HCT116 (cell line): ENCODE results near the gene EPHB2. TPM values are rescaled to one million over a fixed set of nuclear protein-coding genes. Genes with fewer than 3 reads are reported as not detected.

Source experiments
- ATAC-seq: fragments of 200-7000 bp; cut with Tn5 transposase; 2 replicates; pipeline ENCODE4 v1.9.1; 2020; ENCODE audit warnings: mild to moderate bottlenecking, moderate library complexity
- BruUV-seq: library from RNA; stranded (reverse); fragments of 400-500 nt; replicated peaks from 2 replicates; lab custom pipeline; 2021; lab: Mats Ljungman, UMichigan
- CTCF ChIA-PET: fragments of 300-600 bp; sonication (Branson Sonifier 250); formaldehyde crosslinking; loops from one replicate; lab custom pipeline; 2021; ENCODE audit warnings: antibody characterized with exemption; lab: Charles Lee
- POLR2A ChIA-PET: fragments of 300-600, 350-600 bp; sonication (Branson Sonifier 250); formaldehyde crosslinking; loops from one replicate; lab custom pipeline; 2021; ENCODE audit warnings: antibody characterized with exemption; lab: Charles Lee
- RAD21 ChIA-PET, 2 experiments: fragments of 300-600 bp; sonication (Branson Sonifier 250); formaldehyde crosslinking; loops; one replicate each; lab custom pipeline; 2023; ENCODE audit warnings: low total read pairs in 2 of 2; ENCODE audit not compliant: uncharacterized antibody in 2 of 2, unreplicated experiment in 2 of 2, low non-redundant PET in 1 of 2; lab: Charles Lee
- DNase-seq: peaks from one replicate; pipeline ENCODE4 v3.0.0-alpha.2; 2010; ENCODE audit warnings: low read depth, low spot score
- H2AFZ ChIP-seq: fragments of 200-600 bp; shearing (Covaris generic), sonication (generic); 2 replicates; pipeline ENCODE4 v1.6.1; 2017; ENCODE audit warnings: low read depth, mixed run types, mixed read lengths, antibody characterized with exemption, low read length; ENCODE audit not compliant: poor library complexity, severe bottlenecking
- H3K27ac ChIP-seq: 2 replicates; pipeline ENCODE4 v1.5.1; 2012; ENCODE audit warnings: low read depth, low read length
- H3K27me3 ChIP-seq: fragments of 200-600 bp; sonication (generic); 2 replicates; pipeline ENCODE4 v1.6.1; 2016; ENCODE audit warnings: mixed run types, low read length, mixed read lengths; ENCODE audit not compliant: insufficient read depth
- H3K36me3 ChIP-seq, 2 experiments: fragments of 200-500 bp in 1 of 2; fragments of 200-600 bp in 1 of 2; sonication (Bioruptor generic) in 1 of 2; sonication (generic) in 1 of 2; 2 replicates each; pipeline versions ENCODE4 v1.5.1 to v1.6.1; 2014 to 2016; ENCODE audit warnings: low read length in 2 of 2, inconsistent platforms in 1 of 2, mixed read lengths in 1 of 2, mixed run types in 1 of 2; ENCODE audit not compliant: insufficient read depth in 2 of 2, control insufficient read depth in 1 of 2
- H3K4me1 ChIP-seq, 2 experiments: fragments of 200-600 bp in 1 of 2; sonication (generic) in 1 of 2; 2 replicates each; pipeline versions ENCODE4 v1.5.1 to v1.6.1; 2012 to 2017; ENCODE audit warnings: low read length in 2 of 2, inconsistent platforms in 1 of 2, mild to moderate bottlenecking in 1 of 2, mixed read lengths in 1 of 2, mixed run types in 1 of 2, moderate library complexity in 1 of 2; ENCODE audit not compliant: insufficient read depth in 2 of 2, control insufficient read depth in 1 of 2
- H3K4me2 ChIP-seq: fragments of 200-600 bp; sonication (generic); 2 replicates; pipeline ENCODE4 v1.6.1; 2017; ENCODE audit warnings: mixed run types, low read length, mixed read lengths
- H3K4me3 ChIP-seq, 2 experiments: fragments of 200-600 bp in 1 of 2; sonication (generic) in 1 of 2; replicated peaks in 1 of 2; 2 replicates each; pipeline ENCODE4 v1.5.1; 2011 to 2016; ENCODE audit warnings: low read length in 2 of 2, control low read depth in 1 of 2, low read depth in 1 of 2, mild to moderate bottlenecking in 1 of 2, mixed read lengths in 1 of 2, mixed run types in 1 of 2
- H3K79me2 ChIP-seq: fragments of 200-600 bp; sonication (generic); 2 replicates; pipeline ENCODE4 v1.6.1; 2017; ENCODE audit warnings: mild to moderate bottlenecking, mixed run types, low read length, moderate library complexity, mixed read lengths; ENCODE audit not compliant: insufficient read depth
- H3K9ac ChIP-seq: fragments of 200-600 bp; sonication (generic); 2 replicates; pipeline ENCODE4 v1.6.1; 2016; ENCODE audit warnings: low read length, mixed read lengths
- H3K9me2 ChIP-seq: fragments of 200-600 bp; sonication (generic), shearing (Covaris generic); 2 replicates; pipeline ENCODE4 v1.6.1; 2017; ENCODE audit warnings: mixed run types, mild to moderate bottlenecking, moderate library complexity; ENCODE audit not compliant: insufficient read depth
- H3K9me3 ChIP-seq, 2 experiments: fragments of 200-500 bp in 1 of 2; fragments of 200-600 bp in 1 of 2; sonication (Bioruptor generic) in 1 of 2; sonication (generic) in 1 of 2; 2 replicates each; pipeline ENCODE4 v1.6.1; 2014 to 2017; ENCODE audit warnings: low read length in 2 of 2, mixed read lengths in 2 of 2, inconsistent platforms in 1 of 2, low read depth in 1 of 2, mild to moderate bottlenecking in 1 of 2, mixed run types in 1 of 2, moderate library complexity in 1 of 2; ENCODE audit not compliant: control insufficient read depth in 1 of 2, insufficient read depth in 1 of 2
- H4K20me1 ChIP-seq: fragments of 200-600 bp; sonication (generic), shearing (Covaris generic); 2 replicates; pipeline ENCODE4 v1.6.1; 2017; ENCODE audit warnings: mixed run types, mild to moderate bottlenecking, moderate library complexity; ENCODE audit not compliant: insufficient read depth
- CTCF ChIP-seq, 3 experiments: fragments of 200-600 bp in 1 of 3; sonication (generic) in 1 of 3; IDR thresholded peaks in 2 of 3; conservative IDR thresholded peaks in 1 of 3; 2 replicates each; pipeline ENCODE4 v1.5.1; 2012 to 2017; ENCODE audit warnings: low read depth in 2 of 3, low read length in 2 of 3, antibody characterized with exemption in 1 of 3, borderline replicate concordance in 1 of 3, control low read depth in 1 of 3, mild to moderate bottlenecking in 1 of 3, mixed read lengths in 1 of 3, mixed run types in 1 of 3, moderate library complexity in 1 of 3; ENCODE audit not compliant: insufficient read depth in 1 of 3
- JUND ChIP-seq: IDR thresholded peaks from 2 replicates; pipeline ENCODE4 v1.6.1; 2012
- POLR2A ChIP-seq: IDR thresholded peaks from 2 replicates; pipeline ENCODE4 v1.7.0; 2011; ENCODE audit warnings: borderline replicate concordance; ENCODE audit not compliant: insufficient read depth, insufficient read length; ENCODE audit errors: extremely low read depth
- POLR2AphosphoS5 ChIP-seq: IDR thresholded peaks from 2 replicates; pipeline ENCODE4 v1.6.1; 2011; ENCODE audit warnings: mild to moderate bottlenecking, low read depth, low read length, moderate library complexity
- TCF7L2 ChIP-seq: IDR thresholded peaks from 2 replicates; pipeline ENCODE4 v1.7.0; 2011; ENCODE audit warnings: borderline replicate concordance, inconsistent platforms; ENCODE audit not compliant: insufficient read depth, insufficient read length; ENCODE audit errors: extremely low read depth
- YY1 ChIP-seq: IDR thresholded peaks from 2 replicates; pipeline ENCODE4 v1.6.1; 2011; ENCODE audit warnings: low read length, low read depth, moderate library complexity, mild to moderate bottlenecking; ENCODE audit not compliant: insufficient replicate concordance; ENCODE audit errors: extremely low read depth
- ZBTB33 ChIP-seq: IDR thresholded peaks from 2 replicates; pipeline ENCODE4 v1.6.1; 2011; ENCODE audit warnings: mild to moderate bottlenecking, low read length, moderate library complexity; ENCODE audit not compliant: insufficient replicate concordance; ENCODE audit errors: extremely low read depth
- ZFX ChIP-seq: fragments of 450-650 bp; IDR thresholded peaks from 2 replicates; pipeline ENCODE4 v1.6.1; 2017
- ZNF274 ChIP-seq: fragments of 200-500 bp; sonication (Bioruptor generic); IDR thresholded peaks from 2 replicates; pipeline ENCODE4 v1.6.1; 2014; ENCODE audit warnings: mild to moderate bottlenecking, low read depth, low read length, inconsistent platforms
- intact Hi-C: fragments of 100-400 bp; cut with micrococcal nuclease; formaldehyde crosslinking; loops from 2 replicates; pipeline ENCODE4 v1.10.0; 2022
- total RNA-seq: library from RNA; stranded (reverse); gene quantifications from one replicate; pipeline ENCODE4 v1.2.1, GENCODE V29; 2021; ENCODE audit not compliant: unreplicated experiment

The EPHB2 gene
- total RNA-seq, 1 experiment from 2014 or later = 19.5 TPM

GRCh38 chr1:22754106-22754768 is 43.6 kb downstream of the EPHB2 start:
- H4K20me1 ChIP-seq = no peaks in the 10 kb centered on the region
- POLR2A ChIA-PET = no interaction called here
- BruUV-seq = no TSS peak
- DNase-seq = no peak
- CTCF ChIA-PET = no interaction called here
- H3K4me1 ChIP-seq = peaks cover 19 to 28% of the 10 kb centered on the region in 2 experiments
- H3K9ac ChIP-seq = no peak overlapping the region
- no peaks in the 10 kb centered on the region for H3K9me3 ChIP-seq
- RAD21 ChIA-PET = no interaction called here
- H3K79me2 ChIP-seq = no peaks in the 10 kb centered on the region
- TF ChIP-seq JUND (no peak), ZFX (no peak)
- no peaks in the 10 kb centered on the region for H3K27me3 ChIP-seq
- no peak overlapping the region for H2AFZ ChIP-seq
- ATAC-seq = no peak
- H3K27ac ChIP-seq = no peak overlapping the region
- H3K9me2 ChIP-seq = no peaks in the 10 kb centered on the region
- no peak overlapping the region for H3K4me3 ChIP-seq
- intact Hi-C loops = no loop called here
- H3K4me2 ChIP-seq = no peak overlapping the region
- H3K36me3 ChIP-seq = no peaks in the 10 kb centered on the region

DNA sequence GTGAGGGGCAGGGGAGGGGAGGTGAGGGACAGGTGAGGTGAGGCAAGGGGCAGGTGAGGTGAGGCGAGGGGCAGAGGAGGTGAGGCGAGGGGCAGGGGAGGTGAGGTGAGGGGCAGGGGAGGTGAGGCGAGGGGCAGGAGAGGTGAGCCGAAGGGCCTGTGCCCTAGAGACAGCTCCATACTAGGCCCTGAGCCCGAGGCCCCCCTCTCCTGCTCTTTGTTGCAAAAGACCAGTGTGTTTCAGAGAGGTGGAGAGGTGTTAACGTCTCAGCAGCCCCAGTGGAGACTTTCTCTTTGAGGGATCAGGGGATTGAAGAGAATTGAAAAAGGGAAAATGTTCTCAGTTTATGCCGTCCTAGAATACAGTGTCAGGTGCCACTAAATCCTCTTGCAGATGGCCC is 44.2 kb downstream of the EPHB2 start:
- RAD21 ChIA-PET = no interaction called here
- DNase-seq = no peak
- H3K9me3 ChIP-seq = no peaks in the 10 kb centered on the region
- no peaks in the 10 kb centered on the region for H3K9me2 ChIP-seq
- no peak overlapping the region for H3K9ac ChIP-seq
- no peaks in the 10 kb centered on the region for H4K20me1 ChIP-seq
- POLR2A ChIA-PET = no interaction called here
- no peak for TF ChIP-seq YY1
- no peak for TF ChIP-seq CTCF (IDR thresholded peaks at IDR 0.05 in 2 of 3, conservative IDR thresholded peaks at IDR 0.05 in 1 of 3; ENCODE audit: borderline replicate concordance in 1 of 3, insufficient read depth in 1 of 3, low read depth in 2 of 3, low read length in 2 of 3)
- no peak for TF ChIP-seq POLR2A
- no peak for TF ChIP-seq ZBTB33
- TF ChIP-seq TCF7L2 = no peak
- TF ChIP-seq POLR2AphosphoS5 = no peak
- no peak for TF ChIP-seq ZNF274
- TF ChIP-seq, all 23 proteins: peak for 0
- Histone ChIP-seq H3K36me3 (no peaks in the 10 kb centered on the region), H3K4me2 (no peak overlapping the region), H3K79me2 (no peaks in the 10 kb centered on the region), H3K27ac (no peak overlapping the region), H3K4me1 (peaks cover 18 to 22% of the 10 kb centered on the region in 2 experiments), H3K4me3 (no peak overlapping the region), H2AFZ (no peak overlapping the region), H3K27me3 (no peaks in the 10 kb centered on the region)
- no peak for ATAC-seq
- BruUV-seq = no TSS peak
- CTCF ChIA-PET = no interaction called here
- intact Hi-C loops = no loop called here
